ENCODE data around the gene IGSF3. TPM values are rescaled to one million over a fixed set of nuclear protein-coding genes. Genes with fewer than 3 reads are reported as not detected.

IGSF3 gene
- total RNA-seq, 2 experiments from 2014 or later, result 0.08 to 0.22 TPM

GRCh38 chr1:116681343-116681899, 13.9 kb upstream of the IGSF3 start:
- Mint-ChIP-seq H3K9me3 (no peaks in the 10 kb centered on the region), H3K4me3 (no peak overlapping the region), H3K27me3 (peaks cover 15% of the 10 kb centered on the region), H3K36me3 (ENCODE audit: low read depth) (no peaks in the 10 kb centered on the region), H3K27ac (no peak overlapping the region), H3K4me1 (ENCODE audit: low read depth) (no peaks in the 10 kb centered on the region)
- ATAC-seq (ENCODE audit: poor library complexity) (no peak), DNase-seq (no peak)
- Histone ChIP-seq H3K9me3 (ENCODE audit: control insufficient read depth in 1 of 2, insufficient read depth in 1 of 2, low read length in 2 of 2) (no peaks in the 10 kb centered on the region), H3K4me3 (ENCODE audit: low read length) (no peak overlapping the region), H3K27ac (ENCODE audit: low read depth in 1 of 2, low read length in 2 of 2) (no peak overlapping the region), H3K36me3 (ENCODE audit: insufficient read depth, low read length) (no peaks in the 10 kb centered on the region), H3K27me3 (ENCODE audit: control insufficient read depth in 1 of 2, insufficient read depth in 2 of 2, low read length in 2 of 2) (peaks cover 0 to 7% of the 10 kb centered on the region in 2 experiments), H3K4me1 (ENCODE audit: insufficient read depth, low read length) (no peaks in the 10 kb centered on the region)
- CTCF ChIA-PET, result no interaction called here
- POLR2A ChIA-PET, result no interaction called here
- intact Hi-C loops (cut with DNase I, micrococcal nuclease), result no loop called here
- no peak for TF ChIP-seq CTCF (IDR thresholded peaks at IDR 0.05)

DNA sequence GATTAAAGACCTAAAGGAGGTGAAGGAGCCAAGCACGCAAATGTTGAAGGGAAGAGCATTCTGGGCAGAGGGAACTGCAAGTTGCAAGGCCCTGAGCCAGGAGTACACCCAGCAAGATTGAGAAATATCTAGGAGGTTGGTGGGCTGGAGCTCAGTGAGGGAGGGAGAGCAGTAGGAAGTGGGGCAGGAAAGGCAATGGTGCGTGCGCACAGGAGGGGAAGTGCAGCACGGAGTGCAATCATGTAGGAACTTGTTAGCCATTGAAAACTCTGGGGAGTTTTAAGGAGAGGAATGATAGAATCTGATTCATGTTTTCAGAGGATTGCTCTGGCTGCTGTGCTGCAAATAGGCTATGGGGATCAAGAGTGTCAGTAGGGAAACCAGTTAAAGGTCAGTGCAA, 13.2 kb upstream of the IGSF3 start:
- no peak overlapping the region for H3K27ac Mint-ChIP-seq
- H3K9me3 Mint-ChIP-seq, result no peaks in the 10 kb centered on the region
- ATAC-seq (ENCODE audit: poor library complexity) (no peak), DNase-seq (no peak)
- H3K27me3 ChIP-seq (ENCODE audit: control insufficient read depth in 1 of 2, insufficient read depth in 2 of 2, low read length in 2 of 2), result peaks cover 0 to 7% of the 10 kb centered on the region in 2 experiments
- no peaks in the 10 kb centered on the region for H3K4me1 Mint-ChIP-seq (ENCODE audit: low read depth)
- H3K4me1 ChIP-seq (ENCODE audit: insufficient read depth, low read length), result no peaks in the 10 kb centered on the region
- H3K36me3 Mint-ChIP-seq (ENCODE audit: low read depth), result no peaks in the 10 kb centered on the region
- no peak overlapping the region for H3K4me3 ChIP-seq (ENCODE audit: low read length)
- H3K27me3 Mint-ChIP-seq, result peaks cover 15% of the 10 kb centered on the region
- no peaks in the 10 kb centered on the region for H3K9me3 ChIP-seq (ENCODE audit: control insufficient read depth in 1 of 2, insufficient read depth in 1 of 2, low read length in 2 of 2)
- ChIA-PET CTCF (no interaction called here), POLR2A (no interaction called here)
- TF ChIP-seq CTCF (IDR thresholded peaks at IDR 0.05), result no peak
- intact Hi-C loops (cut with DNase I, micrococcal nuclease), result no loop called here
- H3K4me3 Mint-ChIP-seq, result no peak overlapping the region
- no peaks in the 10 kb centered on the region for H3K36me3 ChIP-seq (ENCODE audit: insufficient read depth, low read length)
- H3K27ac ChIP-seq (ENCODE audit: low read depth in 1 of 2, low read length in 2 of 2), result no peak overlapping the region

GRCh38 chr1:116679828-116680628, 12.5 kb upstream of the IGSF3 start:
- no peaks in the 10 kb centered on the region for H3K36me3 Mint-ChIP-seq (ENCODE audit: low read depth)
- intact Hi-C loops (cut with DNase I, micrococcal nuclease), result no loop called here
- H3K4me3 Mint-ChIP-seq, result no peak overlapping the region
- Histone ChIP-seq H3K4me3 (ENCODE audit: low read length) (no peak overlapping the region), H3K36me3 (ENCODE audit: insufficient read depth, low read length) (no peaks in the 10 kb centered on the region), H3K27ac (ENCODE audit: low read depth in 1 of 2, low read length in 2 of 2) (no peak overlapping the region), H3K4me1 (ENCODE audit: insufficient read depth, low read length) (no peaks in the 10 kb centered on the region), H3K9me3 (ENCODE audit: control insufficient read depth in 1 of 2, insufficient read depth in 1 of 2, low read length in 2 of 2) (no peaks in the 10 kb centered on the region), H3K27me3 (ENCODE audit: control insufficient read depth in 1 of 2, insufficient read depth in 2 of 2, low read length in 2 of 2) (peaks cover 0 to 7% of the 10 kb centered on the region in 2 experiments)
- no peaks in the 10 kb centered on the region for H3K9me3 Mint-ChIP-seq
- no peak for DNase-seq
- peaks cover 17% of the 10 kb centered on the region for H3K27me3 Mint-ChIP-seq
- no peaks in the 10 kb centered on the region for H3K4me1 Mint-ChIP-seq (ENCODE audit: low read depth)
- ChIA-PET CTCF (no interaction called here), POLR2A (no interaction called here)
- ATAC-seq (ENCODE audit: poor library complexity), result no peak
- no peak overlapping the region for H3K27ac Mint-ChIP-seq
- TF ChIP-seq CTCF (IDR thresholded peaks at IDR 0.05), result no peak
